GM18499 (cell line): ENCODE results near the gene AIG1.
"Not testable (repeated sequence)": the region's sequence is repeated elsewhere in the genome, so short reads cannot be mapped to it uniquely, and the experiment has no call there.

Experiments
- ATAC-seq: cut with Tn5 transposase; IDR thresholded peaks from one replicate; pipeline ENCODE4 v1.9.1; 2021; ENCODE audit warnings: moderate number of reproducible peaks; ENCODE audit not compliant: insufficient read depth, unreplicated experiment

The AIG1 gene

GRCh38 chr6:143159001-143159400 is 98.3 kb downstream of the AIG1 start:
- no peak for ATAC-seq

- no peak for ATAC-seq
These were observed 99.3 kb downstream of the AIG1 start for GRCh38 chr6:143160015-143160414.

- no peak for ATAC-seq
These were observed 99.9 kb downstream of the AIG1 start for GRCh38 chr6:143160439-143161220.

- no peak for ATAC-seq
These were observed 102.9 kb downstream of the AIG1 start for GRCh38 chr6:143163621-143164020.

- no peak for ATAC-seq
These were observed 103.9 kb downstream of the AIG1 start for GRCh38 chr6:143164565-143165105.

GRCh38 chr6:143165315-143165855 is 104.7 kb downstream of the AIG1 start:
- ATAC-seq = no peak

- ATAC-seq = no peak
These were observed 105.6 kb downstream of the AIG1 start for GRCh38 chr6:143166247-143166695.

- no peak for ATAC-seq
These were observed 106.5 kb downstream of the AIG1 start for GRCh38 chr6:143167224-143167623.

GRCh38 chr6:143168396-143168816 is 107.7 kb downstream of the AIG1 start:
- not testable (repeated sequence) for ATAC-seq

GRCh38 chr6:143169440-143169839 is 108.8 kb downstream of the AIG1 start:
- ATAC-seq = no peak

GRCh38 chr6:143174516-143174915 is 113.8 kb downstream of the AIG1 start:
- ATAC-seq = no peak

- no peak for ATAC-seq
These were observed 114.3 kb downstream of the AIG1 start for GRCh38 chr6:143174951-143175350.

GRCh38 chr6:143176090-143177021 is 115.7 kb downstream of the AIG1 start:
- no peak for ATAC-seq

GRCh38 chr6:143177706-143178105 is 117.0 kb downstream of the AIG1 start:
- ATAC-seq = no peak

GRCh38 chr6:143179096-143179495 is 118.4 kb downstream of the AIG1 start:
- ATAC-seq = no peak

- ATAC-seq = no peak
These were observed 119.4 kb downstream of the AIG1 start for GRCh38 chr6:143179901-143180612.

GRCh38 chr6:143180826-143181225 is 120.1 kb downstream of the AIG1 start:
- no peak for ATAC-seq

- ATAC-seq = no peak
These were observed 123.0 kb downstream of the AIG1 start for GRCh38 chr6:143183666-143184065.

GRCh38 chr6:143185288-143185687 is 124.6 kb downstream of the AIG1 start:
- ATAC-seq = no peak
